Measurements from ENCODE around the gene DAPK2.
"Not testable (repeated sequence)": the region's sequence is repeated elsewhere in the genome, so short reads cannot be mapped to it uniquely, and the experiment has no call there.

The DAPK2 gene

DNA sequence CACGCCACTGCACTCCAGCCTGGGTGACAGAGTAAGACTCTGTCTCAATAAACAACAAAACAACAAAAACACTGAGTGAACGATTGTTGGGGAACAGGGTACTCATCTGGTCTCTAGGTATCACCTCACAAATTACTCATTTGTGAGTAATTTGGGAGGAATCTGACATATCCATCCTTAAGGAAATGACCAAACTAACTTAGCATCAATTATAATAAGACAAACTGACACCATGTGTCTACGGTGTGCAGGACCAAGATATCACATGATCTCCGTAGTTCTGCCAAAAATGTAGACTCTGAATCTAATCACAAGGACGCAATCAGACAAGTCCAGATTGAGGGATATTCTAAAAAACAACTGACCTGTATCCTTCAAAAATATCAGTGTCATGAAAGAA is 12.0 kb upstream of the DAPK2 start:
- no peak for DNase-seq (ENCODE audit: low spot score)
- in situ Hi-C loops (cut with MboI; ENCODE audit: low pct_unique_long_range_greater_than_20kb, low sequenced_read_pairs, unreplicated experiment), result loop anchor here (10.0 to 25.0 kb wide), 4 partner anchors 233 to 596 kb away; no protein-coding TSS in a partner anchor
- TF ChIP-seq CTCF (IDR thresholded peaks at IDR 0.05; ENCODE audit: extremely low read depth, insufficient read depth, missing control alignments), result no peak

DNA sequence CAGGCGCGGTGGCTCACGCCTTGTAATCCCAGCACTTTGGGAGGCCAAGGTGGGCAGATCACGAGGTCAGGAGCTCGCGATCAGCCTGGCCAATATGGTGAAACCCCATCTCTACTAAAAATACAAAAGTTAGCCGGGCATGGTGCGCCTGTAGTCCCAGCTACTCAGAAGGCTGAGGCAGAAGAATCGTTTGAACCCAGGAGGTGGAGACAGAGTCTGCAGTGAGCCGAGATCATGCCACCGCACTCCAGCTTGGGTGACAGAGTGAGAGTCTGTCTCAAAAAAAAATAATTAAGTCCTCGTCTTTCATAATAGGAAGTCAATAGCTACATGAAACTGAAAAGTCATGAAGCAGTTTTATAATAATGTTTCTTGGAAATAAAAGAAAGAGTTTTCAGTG is 7.4 kb upstream of the DAPK2 start:
- in situ Hi-C loops (cut with MboI; ENCODE audit: low pct_unique_long_range_greater_than_20kb, low sequenced_read_pairs, unreplicated experiment), result loop anchor here (10.0 to 25.0 kb wide), 4 partner anchors 229 to 591 kb away; no protein-coding TSS in a partner anchor
- DNase-seq (ENCODE audit: low spot score), result not testable (repeated sequence)

- TF ChIP-seq CTCF (IDR thresholded peaks at IDR 0.05; ENCODE audit: extremely low read depth, insufficient read depth, missing control alignments), result no peak
- no peak for DNase-seq (ENCODE audit: low spot score)
- in situ Hi-C loops (cut with MboI; ENCODE audit: low pct_unique_long_range_greater_than_20kb, low sequenced_read_pairs, unreplicated experiment), result loop anchor here (10.0 to 25.0 kb wide), 4 partner anchors 228 to 591 kb away; no protein-coding TSS in a partner anchor
These were observed 6.7 kb upstream of the DAPK2 start for GRCh38 chr15:64052925-64053491.

GRCh38 chr15:64051407-64052259 is 5.3 kb upstream of the DAPK2 start:
- DNase-seq (ENCODE audit: low spot score), result no peak
- in situ Hi-C loops (cut with MboI; ENCODE audit: low pct_unique_long_range_greater_than_20kb, low sequenced_read_pairs, unreplicated experiment), result loop anchor here (10.0 to 25.0 kb wide), 4 partner anchors 227 to 589 kb away; no protein-coding TSS in a partner anchor
- TF ChIP-seq CTCF (IDR thresholded peaks at IDR 0.05; ENCODE audit: extremely low read depth, insufficient read depth, missing control alignments), result no peak

DNA sequence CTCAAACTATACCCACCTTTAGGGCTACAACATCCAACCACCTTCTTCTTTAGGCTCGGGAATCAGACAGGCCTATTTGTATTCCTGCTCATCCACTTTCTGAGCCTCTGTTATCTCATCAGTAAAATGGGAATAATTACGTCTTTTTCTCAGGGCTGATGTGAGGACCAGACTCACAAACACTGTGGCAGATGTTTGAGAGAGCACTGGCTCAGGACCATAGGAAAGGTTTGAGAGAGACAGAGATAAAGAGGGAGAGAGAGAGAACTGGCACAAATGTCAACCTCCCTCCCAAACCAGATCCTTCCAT is 4.8 kb upstream of the DAPK2 start:
- no peak for TF ChIP-seq CTCF (IDR thresholded peaks at IDR 0.05; ENCODE audit: extremely low read depth, insufficient read depth, missing control alignments)
- in situ Hi-C loops (cut with MboI; ENCODE audit: low pct_unique_long_range_greater_than_20kb, low sequenced_read_pairs, unreplicated experiment), result loop anchor here (10.0 to 25.0 kb wide), 4 partner anchors 226 to 589 kb away; no protein-coding TSS in a partner anchor

GRCh38 chr15:64050281-64051092 is 4.2 kb upstream of the DAPK2 start:
- no peak for DNase-seq (ENCODE audit: low spot score)
- in situ Hi-C loops (cut with MboI; ENCODE audit: low pct_unique_long_range_greater_than_20kb, low sequenced_read_pairs, unreplicated experiment), result loop anchor here (10.0 to 25.0 kb wide), 4 partner anchors 226 to 588 kb away; no protein-coding TSS in a partner anchor
- no peak for TF ChIP-seq CTCF (IDR thresholded peaks at IDR 0.05; ENCODE audit: extremely low read depth, insufficient read depth, missing control alignments)

More for the DNA sequence above, 4.8 kb upstream of the DAPK2 start:
- no peak for DNase-seq (ENCODE audit: low spot score)

All from GM13977 (cell line).